ENCODE results near the gene IQCE. TPM values are rescaled to one million over a fixed set of nuclear protein-coding genes. Genes with fewer than 3 reads are reported as not detected.

The IQCE gene
- total RNA-seq, 1 experiment from 2014 or later: 21.4 TPM

DNA sequence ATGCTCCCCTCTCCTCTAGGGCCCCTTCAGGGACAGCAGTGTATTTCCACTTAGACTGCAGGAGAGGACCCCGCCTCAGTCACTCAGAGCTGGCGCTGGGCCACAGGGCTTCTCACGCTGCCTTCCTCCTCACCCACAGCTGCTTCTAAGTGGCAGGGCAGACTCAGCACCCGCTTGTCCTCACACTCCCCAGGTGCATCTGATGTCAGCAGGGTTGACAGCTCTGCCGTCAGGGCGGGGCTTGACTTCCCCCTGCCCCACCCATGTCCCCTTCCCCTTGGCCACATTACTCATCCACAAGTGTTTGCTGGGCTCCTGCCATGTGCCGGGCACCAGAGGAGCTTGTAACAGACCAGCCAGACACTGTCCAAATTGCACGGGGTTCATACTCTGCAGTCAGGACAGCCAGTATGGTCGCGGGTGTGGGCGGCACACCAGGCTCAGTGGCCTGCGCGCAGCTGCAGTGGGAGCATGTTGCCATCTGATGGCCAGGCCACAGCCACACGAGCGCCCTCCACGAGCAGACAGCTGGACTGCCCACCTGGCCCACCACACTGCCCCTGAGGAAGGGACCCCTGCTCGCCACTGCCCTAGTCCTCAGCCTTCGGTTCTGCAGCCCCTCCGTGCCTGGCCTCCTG, 43.7 kb downstream of the IQCE start:
- Histone ChIP-seq H3K9me3 (ENCODE audit: control insufficient read depth in 1 of 2, insufficient read depth in 1 of 2, low read depth in 1 of 2, low read length in 2 of 2) (no peaks in the 10 kb centered on the region), H3K9me2 (ENCODE audit: insufficient read depth) (no peaks in the 10 kb centered on the region), H3K27me3 (ENCODE audit: insufficient read depth, low read length) (no peaks in the 10 kb centered on the region), H3K4me3 (replicated peaks in 1 of 2; ENCODE audit: low read depth in 1 of 2, low read length in 2 of 2) (no peak overlapping the region), H3K27ac (ENCODE audit: low read depth, low read length) (no peak overlapping the region), H3K9ac (ENCODE audit: low read length) (no peak overlapping the region), H3K4me1 (ENCODE audit: control insufficient read depth in 1 of 2, insufficient read depth in 2 of 2, low read length in 2 of 2) (no peaks in the 10 kb centered on the region), H3K4me2 (ENCODE audit: low read length) (no peak overlapping the region), H3K36me3 (ENCODE audit: control insufficient read depth in 1 of 2, insufficient read depth in 2 of 2, low read length in 2 of 2) (peaks cover 3 to 8% of the 10 kb centered on the region in 2 experiments; a peak in 2 of 4 replicates), H3K79me2 (ENCODE audit: insufficient read depth, low read length) (no peaks in the 10 kb centered on the region), H2AFZ (ENCODE audit: low read depth, low read length, poor library complexity, severe bottlenecking) (no peak overlapping the region), H4K20me1 (ENCODE audit: insufficient read depth) (no peaks in the 10 kb centered on the region)
- ChIA-PET POLR2A (no interaction called here), RAD21 (ENCODE audit: low non-redundant PET in 1 of 2, low total read pairs in 2 of 2, uncharacterized antibody in 2 of 2, unreplicated experiment in 2 of 2) (no interaction called here), CTCF (no interaction called here)
- DNase-seq (ENCODE audit: low read depth, low spot score) (no peak), ATAC-seq (no peak)
- TF ChIP-seq, protein P1, sequence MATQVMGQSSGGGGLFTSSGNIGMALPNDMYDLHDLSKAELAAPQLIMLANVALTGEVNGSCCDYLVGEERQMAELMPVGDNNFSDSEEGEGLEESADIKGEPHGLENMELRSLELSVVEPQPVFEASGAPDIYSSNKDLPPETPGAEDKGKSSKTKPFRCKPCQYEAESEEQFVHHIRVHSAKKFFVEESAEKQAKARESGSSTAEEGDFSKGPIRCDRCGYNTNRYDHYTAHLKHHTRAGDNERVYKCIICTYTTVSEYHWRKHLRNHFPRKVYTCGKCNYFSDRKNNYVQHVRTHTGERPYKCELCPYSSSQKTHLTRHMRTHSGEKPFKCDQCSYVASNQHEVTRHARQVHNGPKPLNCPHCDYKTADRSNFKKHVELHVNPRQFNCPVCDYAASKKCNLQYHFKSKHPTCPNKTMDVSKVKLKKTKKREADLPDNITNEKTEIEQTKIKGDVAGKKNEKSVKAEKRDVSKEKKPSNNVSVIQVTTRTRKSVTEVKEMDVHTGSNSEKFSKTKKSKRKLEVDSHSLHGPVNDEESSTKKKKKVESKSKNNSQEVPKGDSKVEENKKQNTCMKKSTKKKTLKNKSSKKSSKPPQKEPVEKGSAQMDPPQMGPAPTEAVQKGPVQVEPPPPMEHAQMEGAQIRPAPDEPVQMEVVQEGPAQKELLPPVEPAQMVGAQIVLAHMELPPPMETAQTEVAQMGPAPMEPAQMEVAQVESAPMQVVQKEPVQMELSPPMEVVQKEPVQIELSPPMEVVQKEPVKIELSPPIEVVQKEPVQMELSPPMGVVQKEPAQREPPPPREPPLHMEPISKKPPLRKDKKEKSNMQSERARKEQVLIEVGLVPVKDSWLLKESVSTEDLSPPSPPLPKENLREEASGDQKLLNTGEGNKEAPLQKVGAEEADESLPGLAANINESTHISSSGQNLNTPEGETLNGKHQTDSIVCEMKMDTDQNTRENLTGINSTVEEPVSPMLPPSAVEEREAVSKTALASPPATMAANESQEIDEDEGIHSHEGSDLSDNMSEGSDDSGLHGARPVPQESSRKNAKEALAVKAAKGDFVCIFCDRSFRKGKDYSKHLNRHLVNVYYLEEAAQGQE (IDR thresholded peaks at IDR 0.05; ENCODE audit: low read depth): no peak
- no peak for TF ChIP-seq SP1 (IDR thresholded peaks at IDR 0.05; ENCODE audit: low read depth)
- TF ChIP-seq, protein P2, sequence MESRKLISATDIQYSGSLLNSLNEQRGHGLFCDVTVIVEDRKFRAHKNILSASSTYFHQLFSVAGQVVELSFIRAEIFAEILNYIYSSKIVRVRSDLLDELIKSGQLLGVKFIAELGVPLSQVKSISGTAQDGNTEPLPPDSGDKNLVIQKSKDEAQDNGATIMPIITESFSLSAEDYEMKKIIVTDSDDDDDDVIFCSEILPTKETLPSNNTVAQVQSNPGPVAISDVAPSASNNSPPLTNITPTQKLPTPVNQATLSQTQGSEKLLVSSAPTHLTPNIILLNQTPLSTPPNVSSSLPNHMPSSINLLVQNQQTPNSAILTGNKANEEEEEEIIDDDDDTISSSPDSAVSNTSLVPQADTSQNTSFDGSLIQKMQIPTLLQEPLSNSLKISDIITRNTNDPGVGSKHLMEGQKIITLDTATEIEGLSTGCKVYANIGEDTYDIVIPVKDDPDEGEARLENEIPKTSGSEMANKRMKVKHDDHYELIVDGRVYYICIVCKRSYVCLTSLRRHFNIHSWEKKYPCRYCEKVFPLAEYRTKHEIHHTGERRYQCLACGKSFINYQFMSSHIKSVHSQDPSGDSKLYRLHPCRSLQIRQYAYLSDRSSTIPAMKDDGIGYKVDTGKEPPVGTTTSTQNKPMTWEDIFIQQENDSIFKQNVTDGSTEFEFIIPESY (IDR thresholded peaks at IDR 0.05; ENCODE audit: extremely low read depth, insufficient replicate concordance, low read length): no peak
- no peak for TF ChIP-seq SIN3A (IDR thresholded peaks at IDR 0.05; ENCODE audit: low read depth)
- no peak for TF ChIP-seq ELF1 (IDR thresholded peaks at IDR 0.05; ENCODE audit: borderline replicate concordance, low read depth)
- no peak for TF ChIP-seq EZH2 (IDR thresholded peaks at IDR 0.05)
- TF ChIP-seq JUND (IDR thresholded peaks at IDR 0.05): no peak
- no peak for TF ChIP-seq ZFX (IDR thresholded peaks at IDR 0.05)
- TF ChIP-seq, protein P3, sequence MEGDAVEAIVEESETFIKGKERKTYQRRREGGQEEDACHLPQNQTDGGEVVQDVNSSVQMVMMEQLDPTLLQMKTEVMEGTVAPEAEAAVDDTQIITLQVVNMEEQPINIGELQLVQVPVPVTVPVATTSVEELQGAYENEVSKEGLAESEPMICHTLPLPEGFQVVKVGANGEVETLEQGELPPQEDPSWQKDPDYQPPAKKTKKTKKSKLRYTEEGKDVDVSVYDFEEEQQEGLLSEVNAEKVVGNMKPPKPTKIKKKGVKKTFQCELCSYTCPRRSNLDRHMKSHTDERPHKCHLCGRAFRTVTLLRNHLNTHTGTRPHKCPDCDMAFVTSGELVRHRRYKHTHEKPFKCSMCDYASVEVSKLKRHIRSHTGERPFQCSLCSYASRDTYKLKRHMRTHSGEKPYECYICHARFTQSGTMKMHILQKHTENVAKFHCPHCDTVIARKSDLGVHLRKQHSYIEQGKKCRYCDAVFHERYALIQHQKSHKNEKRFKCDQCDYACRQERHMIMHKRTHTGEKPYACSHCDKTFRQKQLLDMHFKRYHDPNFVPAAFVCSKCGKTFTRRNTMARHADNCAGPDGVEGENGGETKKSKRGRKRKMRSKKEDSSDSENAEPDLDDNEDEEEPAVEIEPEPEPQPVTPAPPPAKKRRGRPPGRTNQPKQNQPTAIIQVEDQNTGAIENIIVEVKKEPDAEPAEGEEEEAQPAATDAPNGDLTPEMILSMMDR (IDR thresholded peaks at IDR 0.05 in 2 of 3, conservative IDR thresholded peaks at IDR 0.05 in 1 of 3; ENCODE audit: borderline replicate concordance in 1 of 3, insufficient read depth in 1 of 3, low read depth in 2 of 3, low read length in 2 of 3): no peak
- TF ChIP-seq FOSL1 (IDR thresholded peaks at IDR 0.05; ENCODE audit: low read depth): no peak
- TF ChIP-seq YY1 (IDR thresholded peaks at IDR 0.05; ENCODE audit: extremely low read depth, insufficient replicate concordance, low read depth, low read length): no peak
- TF ChIP-seq EGR1 (IDR thresholded peaks at IDR 0.05; ENCODE audit: low read depth): no peak
- intact Hi-C loops (cut with micrococcal nuclease): no loop called here
- BruUV-seq (replicated peaks): no TSS peak
